Measurements from ENCODE around the gene CNKSR3. TPM values are rescaled to one million over a fixed set of nuclear protein-coding genes. Genes with fewer than 3 reads are reported as not detected.

CNKSR3 gene
- total and polyA plus RNA-seq, 7 experiments from 2014 or later = 0.01 to 0.17 (median 0.16) TPM; not detected in 4

DNA sequence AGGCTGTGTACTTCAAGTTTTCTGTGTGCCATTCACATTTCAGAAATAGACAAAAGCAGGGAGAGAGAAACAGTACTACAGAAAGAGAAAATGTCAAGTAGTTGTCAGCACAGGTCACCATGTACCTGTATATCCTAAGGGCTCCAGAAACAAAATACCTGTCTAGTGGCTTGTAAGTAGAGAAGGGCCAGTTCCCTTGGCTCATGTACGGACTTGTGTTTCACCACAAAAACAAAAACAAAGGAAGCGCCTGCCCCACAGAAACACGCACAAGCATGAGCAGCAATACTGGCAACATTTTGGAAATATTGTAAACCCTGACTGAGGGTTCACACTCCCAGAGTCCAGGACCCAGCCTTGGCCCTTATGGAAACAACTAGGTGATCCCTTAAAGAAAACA is 44.3 kb downstream of the CNKSR3 start:
- ATAC-seq = no peak
- Mint-ChIP-seq H3K27me3 (peaks cover 0 to 3% (median 0%) of the 10 kb centered on the region in 5 donors), H3K36me3 (no peaks in the 10 kb centered on the region), H3K4me1 (peaks cover 0 to 1% (median 0%) of the 10 kb centered on the region in 7 donors), H3K9me3 (peaks cover 0 to 15% (median 1%) of the 10 kb centered on the region in 11 donors), H3K4me3 (no peak overlapping the region), H3K27ac (no peak overlapping the region)
- intact Hi-C loops (cut with micrococcal nuclease) = no loop called here
- Histone ChIP-seq H3K27ac (ENCODE audit: low read depth, low read length) (no peak overlapping the region), H3K4me1 (ENCODE audit: control insufficient read depth in 2 of 2, insufficient read depth in 2 of 2, low read length in 2 of 2) (no peaks in the 10 kb centered on the region), H3K4me3 (ENCODE audit: low read length) (no peak overlapping the region), H3K36me3 (ENCODE audit: control insufficient read depth in 2 of 3, insufficient read depth in 3 of 3, low read length in 3 of 3) (no peaks in the 10 kb centered on the region), H3K9me3 (ENCODE audit: control insufficient read depth in 2 of 3, low read length in 3 of 3) (no peaks in the 10 kb centered on the region), H3K27me3 (ENCODE audit: control insufficient read depth in 2 of 2, insufficient read depth in 2 of 2, low read length in 2 of 2) (no peaks in the 10 kb centered on the region)
- CTCF ChIA-PET = no interaction called here
- no peak for DNase-seq
- POLR2A ChIA-PET = no interaction called here

DNA sequence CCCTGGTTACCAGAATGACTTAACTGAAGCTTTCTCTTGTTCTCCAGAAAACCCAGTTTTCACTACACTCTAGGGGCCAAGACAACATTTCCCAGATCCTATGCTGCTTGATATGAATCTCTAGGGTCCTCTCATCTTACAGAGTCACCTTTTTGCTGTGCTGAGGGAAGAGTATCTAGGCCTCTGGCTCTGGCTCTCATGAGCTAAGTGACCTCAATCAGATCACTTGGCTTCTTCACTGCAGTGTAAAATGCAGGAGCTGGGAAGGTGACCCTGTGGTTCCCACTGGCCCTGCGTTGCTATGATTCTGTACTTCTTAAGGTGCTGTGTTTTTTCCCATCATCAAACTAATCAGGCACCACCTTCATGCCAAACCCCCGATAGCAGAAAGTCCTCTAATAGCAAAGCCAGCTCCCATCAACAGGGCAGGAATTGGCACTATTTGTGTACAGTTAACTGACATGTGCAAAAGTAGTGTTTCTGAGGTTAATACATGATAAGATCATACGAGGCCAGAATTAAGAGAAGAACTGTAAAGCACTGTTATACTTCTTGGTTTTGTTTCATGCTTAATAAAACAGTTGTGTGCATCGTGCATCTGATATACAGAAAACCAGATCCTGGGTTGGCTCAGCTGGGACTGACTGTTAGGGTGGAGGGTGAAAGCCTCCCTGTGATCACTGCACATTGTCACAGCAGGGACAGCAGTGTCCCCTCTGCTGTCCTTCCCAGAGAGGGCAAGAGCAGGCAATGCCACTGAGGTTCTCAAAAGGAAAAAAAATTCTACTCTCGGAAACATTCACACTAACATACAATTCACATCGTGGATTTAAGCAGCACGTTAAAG is 46.7 kb downstream of the CNKSR3 start:
- CTCF ChIA-PET = no interaction called here

GRCh38 chr6:154462425-154462824 is 48.1 kb downstream of the CNKSR3 start:
- ChIA-PET POLR2A (no interaction called here), CTCF (no interaction called here)
- no peak overlapping the region for H3K4me3 Mint-ChIP-seq
- Histone ChIP-seq H3K27ac (ENCODE audit: low read depth, low read length) (no peak overlapping the region), H3K9me3 (ENCODE audit: control insufficient read depth in 2 of 3, low read length in 3 of 3) (no peaks in the 10 kb centered on the region), H3K4me1 (ENCODE audit: control insufficient read depth in 2 of 2, insufficient read depth in 2 of 2, low read length in 2 of 2) (no peaks in the 10 kb centered on the region), H3K27me3 (ENCODE audit: control insufficient read depth in 2 of 2, insufficient read depth in 2 of 2, low read length in 2 of 2) (no peaks in the 10 kb centered on the region), H3K36me3 (ENCODE audit: control insufficient read depth in 2 of 3, insufficient read depth in 3 of 3, low read length in 3 of 3) (no peaks in the 10 kb centered on the region), H3K4me3 (ENCODE audit: low read length) (no peak overlapping the region)
- no peaks in the 10 kb centered on the region for H3K36me3 Mint-ChIP-seq
- peaks cover 0 to 8% (median 4%) of the 10 kb centered on the region in 5 donors for H3K27me3 Mint-ChIP-seq
- ATAC-seq (no peak), DNase-seq (no peak)
- H3K4me1 Mint-ChIP-seq = peaks cover 0 to 5% (median 0%) of the 10 kb centered on the region in 7 donors
- intact Hi-C loops (cut with micrococcal nuclease) = no loop called here
- no peak overlapping the region for H3K27ac Mint-ChIP-seq
- no peaks in the 10 kb centered on the region for H3K9me3 Mint-ChIP-seq

More for the DNA sequence above, 46.7 kb downstream of the CNKSR3 start:
- POLR2A ChIA-PET = no interaction called here
- DNase-seq (no peak), ATAC-seq (no peak)
- Histone ChIP-seq H3K4me3 (ENCODE audit: low read length) (no peak overlapping the region), H3K36me3 (ENCODE audit: control insufficient read depth in 2 of 3, insufficient read depth in 3 of 3, low read length in 3 of 3) (no peaks in the 10 kb centered on the region), H3K27ac (ENCODE audit: low read depth, low read length) (no peak overlapping the region), H3K9me3 (ENCODE audit: control insufficient read depth in 2 of 3, low read length in 3 of 3) (no peaks in the 10 kb centered on the region), H3K27me3 (ENCODE audit: control insufficient read depth in 2 of 2, insufficient read depth in 2 of 2, low read length in 2 of 2) (no peaks in the 10 kb centered on the region), H3K4me1 (ENCODE audit: control insufficient read depth in 2 of 2, insufficient read depth in 2 of 2, low read length in 2 of 2) (no peaks in the 10 kb centered on the region)
- no peak overlapping the region for H3K4me3 Mint-ChIP-seq
- peaks cover 0 to 2% (median 0%) of the 10 kb centered on the region in 7 donors for H3K4me1 Mint-ChIP-seq
- no peak overlapping the region for H3K27ac Mint-ChIP-seq
- intact Hi-C loops (cut with micrococcal nuclease) = no loop called here
- H3K9me3 Mint-ChIP-seq = no peaks in the 10 kb centered on the region
- H3K27me3 Mint-ChIP-seq = peaks cover 0 to 3% (median 0%) of the 10 kb centered on the region in 5 donors
- H3K36me3 Mint-ChIP-seq = no peaks in the 10 kb centered on the region

DNA sequence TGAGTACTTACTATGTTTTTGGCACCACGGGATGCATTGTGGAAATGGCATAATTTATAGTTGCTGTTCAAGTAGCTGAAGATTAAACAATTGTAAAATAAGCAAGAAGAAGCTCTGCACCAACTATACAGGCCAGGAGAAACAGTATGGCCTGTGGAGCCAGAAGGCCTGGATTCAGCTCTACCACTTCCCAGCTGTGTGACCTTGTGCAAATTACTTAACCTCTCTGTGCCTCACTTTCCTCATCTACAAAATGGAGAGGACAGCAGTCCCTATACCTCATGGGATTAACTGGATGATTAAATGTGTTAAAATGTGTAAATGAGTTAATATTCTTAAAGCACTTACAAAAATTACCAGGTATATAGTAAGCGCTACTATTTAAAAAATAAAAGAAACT is 49.1 kb downstream of the CNKSR3 start:
- no peak overlapping the region for H3K27ac ChIP-seq (ENCODE audit: low read depth, low read length)
- intact Hi-C loops (cut with micrococcal nuclease) = no loop called here
- ChIA-PET POLR2A (interaction anchor here (0.6 kb wide), 1 partner anchor 9 kb away, joined by 4 read pairs; no protein-coding TSS in a partner anchor), CTCF (no interaction called here)
- no peak overlapping the region for H3K4me3 ChIP-seq (ENCODE audit: low read length)
- DNase-seq = no peak
- H3K27ac Mint-ChIP-seq = no peak overlapping the region
- H3K36me3 Mint-ChIP-seq = no peaks in the 10 kb centered on the region
- H3K4me3 Mint-ChIP-seq = no peak overlapping the region
- no peaks in the 10 kb centered on the region for H3K36me3 ChIP-seq (ENCODE audit: control insufficient read depth in 2 of 3, insufficient read depth in 3 of 3, low read length in 3 of 3)
- H3K27me3 Mint-ChIP-seq = peaks cover 0 to 11% (median 4%) of the 10 kb centered on the region in 5 donors
- no peaks in the 10 kb centered on the region for H3K9me3 Mint-ChIP-seq
- H3K9me3 ChIP-seq (ENCODE audit: control insufficient read depth in 2 of 3, low read length in 3 of 3) = no peaks in the 10 kb centered on the region
- H3K4me1 ChIP-seq (ENCODE audit: control insufficient read depth in 2 of 2, insufficient read depth in 2 of 2, low read length in 2 of 2) = no peaks in the 10 kb centered on the region
- H3K27me3 ChIP-seq (ENCODE audit: control insufficient read depth in 2 of 2, insufficient read depth in 2 of 2, low read length in 2 of 2) = no peaks in the 10 kb centered on the region
- no peak for ATAC-seq
- H3K4me1 Mint-ChIP-seq = peaks cover 0 to 5% (median 0%) of the 10 kb centered on the region in 7 donors

DNA sequence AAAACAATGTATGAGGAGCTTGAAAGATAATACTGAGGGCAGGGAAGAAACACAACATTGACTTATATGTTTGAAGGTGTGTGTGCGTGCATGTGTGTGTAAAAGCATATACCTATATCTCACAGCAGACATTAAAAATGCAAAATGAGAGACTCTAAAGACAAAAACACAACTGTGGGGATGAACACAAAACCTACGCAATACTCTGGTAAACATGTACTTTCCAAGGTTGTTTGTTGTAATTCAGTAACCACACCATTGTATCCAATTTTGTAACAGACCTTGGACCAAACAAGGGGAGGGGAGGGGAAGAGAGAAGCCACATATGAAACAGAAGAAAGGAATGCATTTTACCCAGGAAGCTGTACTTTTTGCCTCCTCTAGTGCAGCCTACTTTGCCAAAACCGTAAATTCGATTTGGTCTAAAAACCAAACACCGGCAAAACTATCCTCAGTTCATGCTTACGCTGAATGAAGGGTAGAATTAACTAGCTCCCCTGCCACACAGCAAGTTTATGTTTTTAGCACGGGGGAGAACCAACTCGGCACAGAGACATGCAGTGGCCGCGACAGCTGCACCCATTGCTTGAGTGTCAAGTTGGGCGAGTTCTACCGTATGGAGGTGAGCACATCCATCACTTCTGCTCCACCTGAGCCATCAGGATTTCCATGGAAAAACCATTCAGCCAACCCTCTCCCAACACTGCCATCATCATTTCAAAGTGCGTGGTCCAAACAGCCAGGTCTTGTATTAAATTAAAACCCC is 50.0 kb downstream of the CNKSR3 start:
- no peaks in the 10 kb centered on the region for H3K36me3 ChIP-seq (ENCODE audit: control insufficient read depth in 2 of 3, insufficient read depth in 3 of 3, low read length in 3 of 3)
- CTCF ChIA-PET = no interaction called here

DNA sequence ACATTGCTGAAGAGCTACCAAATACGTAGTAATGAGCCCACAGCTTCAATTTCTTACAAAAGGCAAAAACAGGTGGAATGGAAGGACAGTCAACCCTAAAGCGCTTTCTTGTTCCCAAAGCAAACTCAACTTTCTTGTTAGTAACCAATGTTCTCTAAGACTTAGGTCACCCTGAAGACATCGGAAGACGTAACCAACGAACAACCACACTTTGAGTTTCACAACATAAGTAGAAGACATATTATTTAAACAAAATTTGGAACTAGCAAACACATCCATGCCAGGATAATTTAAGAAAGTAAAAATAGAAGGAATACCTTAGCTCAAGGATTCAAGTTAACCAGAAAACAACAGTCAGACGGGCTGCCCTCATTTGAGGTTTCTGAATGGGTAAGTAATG is 51.0 kb downstream of the CNKSR3 start:
- H3K4me1 Mint-ChIP-seq = peaks cover 0 to 5% (median 0%) of the 10 kb centered on the region in 7 donors
- no peaks in the 10 kb centered on the region for H3K9me3 ChIP-seq (ENCODE audit: control insufficient read depth in 2 of 3, low read length in 3 of 3)
- DNase-seq (no peak), ATAC-seq (no peak)
- intact Hi-C loops (cut with micrococcal nuclease) = no loop called here
- peaks cover 0 to 9% (median 4%) of the 10 kb centered on the region in 5 donors for H3K27me3 Mint-ChIP-seq
- H3K9me3 Mint-ChIP-seq = no peaks in the 10 kb centered on the region
- H3K36me3 Mint-ChIP-seq = no peaks in the 10 kb centered on the region
- no peak overlapping the region for H3K4me3 ChIP-seq (ENCODE audit: low read length)
- no peak overlapping the region for H3K27ac ChIP-seq (ENCODE audit: low read depth, low read length)
- no peak overlapping the region for H3K4me3 Mint-ChIP-seq
- H3K4me1 ChIP-seq (ENCODE audit: control insufficient read depth in 2 of 2, insufficient read depth in 2 of 2, low read length in 2 of 2) = no peaks in the 10 kb centered on the region
- no peaks in the 10 kb centered on the region for H3K36me3 ChIP-seq (ENCODE audit: control insufficient read depth in 2 of 3, insufficient read depth in 3 of 3, low read length in 3 of 3)
- no peaks in the 10 kb centered on the region for H3K27me3 ChIP-seq (ENCODE audit: control insufficient read depth in 2 of 2, insufficient read depth in 2 of 2, low read length in 2 of 2)
- ChIA-PET POLR2A (no interaction called here), CTCF (interaction anchor here (0.6 kb wide), 1 partner anchor 391 kb away, joined by 3 read pairs; no protein-coding TSS in a partner anchor)
- no peak overlapping the region for H3K27ac Mint-ChIP-seq

More for the DNA sequence above, 50.0 kb downstream of the CNKSR3 start:
- H3K9me3 Mint-ChIP-seq = no peaks in the 10 kb centered on the region
- H3K4me3 ChIP-seq (ENCODE audit: low read length) = no peak overlapping the region
- H3K27ac ChIP-seq (ENCODE audit: low read depth, low read length) = no peak overlapping the region
- no peaks in the 10 kb centered on the region for H3K27me3 ChIP-seq (ENCODE audit: control insufficient read depth in 2 of 2, insufficient read depth in 2 of 2, low read length in 2 of 2)
- peaks cover 0 to 11% (median 4%) of the 10 kb centered on the region in 5 donors for H3K27me3 Mint-ChIP-seq
- H3K9me3 ChIP-seq (ENCODE audit: control insufficient read depth in 2 of 3, low read length in 3 of 3) = no peaks in the 10 kb centered on the region
- H3K4me3 Mint-ChIP-seq = no peak overlapping the region
- DNase-seq (no peak), ATAC-seq (no peak)
- no peaks in the 10 kb centered on the region for H3K4me1 ChIP-seq (ENCODE audit: control insufficient read depth in 2 of 2, insufficient read depth in 2 of 2, low read length in 2 of 2)
- no peaks in the 10 kb centered on the region for H3K36me3 Mint-ChIP-seq
- H3K27ac Mint-ChIP-seq = no peak overlapping the region
- H3K4me1 Mint-ChIP-seq = peaks cover 0 to 5% (median 0%) of the 10 kb centered on the region in 7 donors
- POLR2A ChIA-PET = no interaction called here
- intact Hi-C loops (cut with micrococcal nuclease) = no loop called here

Data from naive thymus-derived CD4-positive, alpha-beta T cell (primary cell).